ENCODE measurements around the gene DGKG. TPM values are rescaled to one million over a fixed set of nuclear protein-coding genes. Genes with fewer than 3 reads are reported as not detected.

DGKG gene
- total and polyA plus RNA-seq, 9 of the 15 experiments (the other 6 are each of a cell fraction or from before 2014, with no cell fraction given): 0.01 to 0.36 (median 0.15) TPM

DNA sequence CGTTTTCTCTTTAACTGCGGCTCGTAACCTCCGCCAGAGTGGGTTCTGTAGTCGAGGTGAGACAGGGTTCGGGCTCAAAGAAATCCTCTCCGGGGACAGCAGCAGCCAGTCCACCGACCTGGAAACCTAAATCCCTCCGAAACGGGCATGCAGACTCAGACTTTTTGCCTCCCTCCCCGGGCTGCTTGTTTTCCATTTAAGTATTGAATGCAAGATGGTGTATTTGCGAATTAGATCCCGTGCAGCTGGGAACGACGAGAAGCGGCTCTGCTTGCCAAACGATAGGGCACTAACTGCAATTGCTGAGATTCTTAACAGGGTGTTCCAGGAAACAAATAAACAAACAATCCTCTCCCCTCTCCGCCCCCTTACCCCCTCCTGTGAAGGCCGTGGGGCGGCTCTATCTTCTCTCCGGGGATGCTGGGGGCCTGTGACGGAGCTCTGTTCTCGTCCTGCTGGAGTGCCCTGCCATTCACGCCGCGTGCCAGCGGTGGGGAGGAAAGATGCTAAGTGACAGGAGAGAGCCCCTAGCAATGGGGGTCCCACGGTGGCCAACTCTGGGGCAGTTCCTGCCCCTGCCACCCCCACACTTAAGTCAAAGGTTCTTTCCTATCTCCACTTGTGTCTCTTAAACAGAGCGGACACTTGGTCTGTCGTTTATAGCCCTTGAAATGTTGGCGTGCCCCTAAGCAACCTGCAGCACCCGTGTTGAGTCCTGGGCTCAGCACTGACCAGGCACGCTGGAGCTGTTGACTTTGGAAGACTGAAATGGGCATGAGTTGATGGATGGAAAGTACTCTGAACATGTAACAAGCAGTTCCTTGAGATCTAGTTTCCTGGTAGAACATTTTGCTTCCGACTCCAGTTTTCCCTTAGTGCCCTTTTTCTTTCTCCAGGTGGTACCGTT is 251.9 kb downstream of the DGKG start (continued):
- TF ChIP-seq FOXM1 (IDR thresholded peaks at IDR 0.05; ENCODE audit: low read depth): no peak
- no peak for TF ChIP-seq FOXM1 (CRISPR knock-in tag; IDR thresholded peaks at IDR 0.05; ENCODE audit: low read depth)
- no peak for TF ChIP-seq BRD4 (IDR thresholded peaks at IDR 0.05)
- TF ChIP-seq ARHGAP35 (IDR thresholded peaks at IDR 0.05; ENCODE audit: partially characterized antibody): no peak
- no peak for TF ChIP-seq TRIM28 (IDR thresholded peaks at IDR 0.05)
- TF ChIP-seq YY1 (IDR thresholded peaks at IDR 0.05; ENCODE audit: borderline replicate concordance in 1 of 3, control insufficient read depth in 1 of 3, extremely low read depth in 1 of 3, insufficient read depth in 3 of 3, insufficient read length in 1 of 3, insufficient replicate concordance in 2 of 3, low read depth in 1 of 3, low read length in 2 of 3): peak in 1 of 3 experiments; percentile 10
- no peak for TF ChIP-seq ZNF76 (CRISPR knock-in tag; IDR thresholded peaks at IDR 0.05; ENCODE audit: borderline replicate concordance)
- TF ChIP-seq ZNF324 (CRISPR knock-in tag; IDR thresholded peaks at IDR 0.05): no peak
- TF ChIP-seq ERF (CRISPR knock-in tag; IDR thresholded peaks at IDR 0.05): no peak
- 0 out of 2 replicates have a peak, but pooled peaks have one; percentile 19 for TF ChIP-seq ZNF740 (CRISPR knock-in tag; IDR thresholded peaks at IDR 0.05)
- no peak for TF ChIP-seq ZNF740 (tag; IDR thresholded peaks at IDR 0.05)
- TF ChIP-seq ZBTB7A (IDR thresholded peaks at IDR 0.05; ENCODE audit: borderline replicate concordance, control insufficient read depth, low read depth, low read length): peak; percentile 38; the same call in 1 of the 2 replicates
- TF ChIP-seq PRPF4 (IDR thresholded peaks at IDR 0.05; ENCODE audit: insufficient read depth, low read depth, low read length, poor library complexity, severe bottlenecking): no peak
- no peak for TF ChIP-seq GABPB1 (CRISPR knock-in tag; IDR thresholded peaks at IDR 0.05)
- TF ChIP-seq GATAD2A (IDR thresholded peaks at IDR 0.05): no peak
- TF ChIP-seq ATF7 (IDR thresholded peaks at IDR 0.05): peak; percentile 73; the same call in 1 of the 2 replicates
- TF ChIP-seq HES1 (IDR thresholded peaks at IDR 0.05; ENCODE audit: low read depth): 0 out of 2 replicates have a peak, but pooled peaks have one; percentile 24
- no peak for TF ChIP-seq ZBTB26 (CRISPR knock-in tag; IDR thresholded peaks at IDR 0.05)
- TF ChIP-seq BCOR (IDR thresholded peaks at IDR 0.05): no peak
- no peak for TF ChIP-seq ZNF140 (CRISPR knock-in tag; IDR thresholded peaks at IDR 0.05)
- TF ChIP-seq, protein P1, sequence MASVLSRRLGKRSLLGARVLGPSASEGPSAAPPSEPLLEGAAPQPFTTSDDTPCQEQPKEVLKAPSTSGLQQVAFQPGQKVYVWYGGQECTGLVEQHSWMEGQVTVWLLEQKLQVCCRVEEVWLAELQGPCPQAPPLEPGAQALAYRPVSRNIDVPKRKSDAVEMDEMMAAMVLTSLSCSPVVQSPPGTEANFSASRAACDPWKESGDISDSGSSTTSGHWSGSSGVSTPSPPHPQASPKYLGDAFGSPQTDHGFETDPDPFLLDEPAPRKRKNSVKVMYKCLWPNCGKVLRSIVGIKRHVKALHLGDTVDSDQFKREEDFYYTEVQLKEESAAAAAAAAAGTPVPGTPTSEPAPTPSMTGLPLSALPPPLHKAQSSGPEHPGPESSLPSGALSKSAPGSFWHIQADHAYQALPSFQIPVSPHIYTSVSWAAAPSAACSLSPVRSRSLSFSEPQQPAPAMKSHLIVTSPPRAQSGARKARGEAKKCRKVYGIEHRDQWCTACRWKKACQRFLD (CRISPR knock-in tag; IDR thresholded peaks at IDR 0.05): no peak
- TF ChIP-seq ARID3A (IDR thresholded peaks at IDR 0.05; ENCODE audit: borderline replicate concordance, low read depth, low read length): no peak
